ENCODE results near the gene PDLIM5.

PDLIM5 gene

GRCh38 chr4:94447754-94448411, 3.9 kb upstream of the PDLIM5 start:
- no peak for DNase-seq (ENCODE audit: low spot score)
- ChIA-PET CTCF (interaction anchor here (0.5 kb wide), 1 partner anchor 53 kb away, joined by 4 read pairs; no protein-coding TSS in a partner anchor), POLR2A (ENCODE audit: low non-redundant PET) (no interaction called here)
- TF ChIP-seq CTCF (conservative IDR thresholded peaks at IDR 0.05; ENCODE audit: low read depth) = no peak
- H3K27ac ChIP-seq = no peak overlapping the region

- no peak overlapping the region for H3K27ac ChIP-seq
- CTCF ChIA-PET = interaction anchor here (1.2 kb wide), 1 partner anchor 42 kb away, joined by 3 read pairs; no protein-coding TSS in a partner anchor
- no peak for DNase-seq (ENCODE audit: low spot score)
Measured at GRCh38 chr4:94448815-94449375, 2.8 kb upstream of the PDLIM5 start.

GRCh38 chr4:94451051-94451694, 569 bp upstream of the PDLIM5 start:
- no peak for TF ChIP-seq CTCF (conservative IDR thresholded peaks at IDR 0.05; ENCODE audit: low read depth)
- POLR2A ChIA-PET (ENCODE audit: low non-redundant PET) = interaction anchor here (0.6 to 0.8 kb wide), 2 partner anchors 8 to 230 kb away, joined by 3 read pairs; no protein-coding TSS in a partner anchor
- CTCF ChIA-PET = interaction anchor here (1.0 kb wide), 2 partner anchors 43 to 44 kb away, joined by 3 read pairs; no protein-coding TSS in a partner anchor
- H3K27ac ChIP-seq = peak overlapping the region; percentile 96
- no peak for DNase-seq (ENCODE audit: low spot score)

More at GRCh38 chr4:94448815-94449375, 2.8 kb upstream of the PDLIM5 start:
- no peak for TF ChIP-seq CTCF (conservative IDR thresholded peaks at IDR 0.05; ENCODE audit: low read depth)
- POLR2A ChIA-PET (ENCODE audit: low non-redundant PET) = no interaction called here

GRCh38 chr4:94452476-94453371, 982 bp downstream of the PDLIM5 start:
- ChIA-PET POLR2A (ENCODE audit: low non-redundant PET) (no interaction called here), CTCF (interaction anchor here (0.6 to 1.0 kb wide), 5 partner anchors 39 to 101 kb away, joined by 3 to 5 read pairs (median 3); no protein-coding TSS in a partner anchor)
- peak overlapping the region; percentile 96 for H3K27ac ChIP-seq
- peak; percentile 68 for DNase-seq (ENCODE audit: low spot score)
- TF ChIP-seq CTCF (conservative IDR thresholded peaks at IDR 0.05; ENCODE audit: low read depth) = no peak

GRCh38 chr4:94453391-94453963, 1.7 kb downstream of the PDLIM5 start:
- ChIA-PET POLR2A (ENCODE audit: low non-redundant PET) (interaction anchor here (0.7 kb wide), 1 partner anchor 118 kb away, joined by 8 read pairs; no protein-coding TSS in a partner anchor), CTCF (interaction anchor here (0.6 to 0.7 kb wide), 3 partner anchors 82 to 122 kb away, joined by 3 to 5 read pairs (median 4); no protein-coding TSS in a partner anchor)
- no peak for TF ChIP-seq CTCF (conservative IDR thresholded peaks at IDR 0.05; ENCODE audit: low read depth)
- no peak for DNase-seq (ENCODE audit: low spot score)
- H3K27ac ChIP-seq = no peak overlapping the region
